Measurements from ENCODE around the gene OR5AU1. TPM values are rescaled to one million over a fixed set of nuclear protein-coding genes. Genes with fewer than 3 reads are reported as not detected.

The OR5AU1 gene
- total and polyA plus RNA-seq, 2 of the 13 experiments (the other 11 are each of a cell fraction or from before 2014, with no cell fraction given), result not detected

DNA sequence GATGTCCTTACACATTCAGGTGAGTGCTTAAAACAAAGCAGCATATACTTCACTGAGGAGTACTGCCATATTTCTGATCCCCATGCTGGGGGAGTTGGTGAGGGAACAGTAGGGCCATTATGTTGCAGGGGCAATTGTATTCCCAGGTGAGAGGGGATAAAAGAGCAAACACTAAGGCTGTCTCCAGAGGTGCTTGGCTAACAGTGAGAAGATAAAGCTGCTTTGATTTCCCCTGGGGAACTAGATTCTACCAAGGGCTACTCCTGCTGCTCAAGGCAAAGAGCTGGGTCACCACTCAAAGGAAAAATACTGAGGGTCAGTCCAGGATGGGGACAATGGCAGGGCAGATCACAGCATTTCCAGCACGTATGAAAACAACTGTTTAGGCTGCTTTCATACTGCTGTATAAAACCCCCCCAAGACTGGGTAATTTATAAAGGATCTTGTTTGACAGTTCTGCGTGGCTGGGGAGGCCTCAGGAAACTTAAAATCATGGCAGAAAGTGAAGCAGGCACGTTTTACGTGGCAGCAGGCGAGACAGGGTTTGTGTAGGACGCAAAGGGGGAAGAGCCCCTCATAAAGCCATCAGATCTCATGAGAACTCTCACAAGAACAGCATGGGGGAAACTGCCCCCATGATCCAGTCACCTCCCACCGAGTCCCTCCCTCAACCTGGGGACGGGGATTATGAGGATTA is 47.8 kb upstream of the OR5AU1 start (continued):
- TF ChIP-seq, protein P1, sequence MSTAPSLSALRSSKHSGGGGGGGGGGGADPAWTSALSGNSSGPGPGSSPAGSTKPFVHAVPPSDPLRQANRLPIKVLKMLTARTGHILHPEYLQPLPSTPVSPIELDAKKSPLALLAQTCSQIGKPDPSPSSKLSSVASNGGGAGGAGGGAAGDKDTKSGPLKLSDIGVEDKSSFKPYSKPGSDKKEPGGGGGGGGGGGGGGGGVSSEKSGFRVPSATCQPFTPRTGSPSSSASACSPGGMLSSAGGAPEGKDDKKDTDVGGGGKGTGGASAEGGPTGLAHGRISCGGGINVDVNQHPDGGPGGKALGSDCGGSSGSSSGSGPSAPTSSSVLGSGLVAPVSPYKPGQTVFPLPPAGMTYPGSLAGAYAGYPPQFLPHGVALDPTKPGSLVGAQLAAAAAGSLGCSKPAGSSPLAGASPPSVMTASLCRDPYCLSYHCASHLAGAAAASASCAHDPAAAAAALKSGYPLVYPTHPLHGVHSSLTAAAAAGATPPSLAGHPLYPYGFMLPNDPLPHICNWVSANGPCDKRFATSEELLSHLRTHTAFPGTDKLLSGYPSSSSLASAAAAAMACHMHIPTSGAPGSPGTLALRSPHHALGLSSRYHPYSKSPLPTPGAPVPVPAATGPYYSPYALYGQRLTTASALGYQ (CRISPR knock-in tag; IDR thresholded peaks at IDR 0.05), result no peak
- TF ChIP-seq, protein P2, sequence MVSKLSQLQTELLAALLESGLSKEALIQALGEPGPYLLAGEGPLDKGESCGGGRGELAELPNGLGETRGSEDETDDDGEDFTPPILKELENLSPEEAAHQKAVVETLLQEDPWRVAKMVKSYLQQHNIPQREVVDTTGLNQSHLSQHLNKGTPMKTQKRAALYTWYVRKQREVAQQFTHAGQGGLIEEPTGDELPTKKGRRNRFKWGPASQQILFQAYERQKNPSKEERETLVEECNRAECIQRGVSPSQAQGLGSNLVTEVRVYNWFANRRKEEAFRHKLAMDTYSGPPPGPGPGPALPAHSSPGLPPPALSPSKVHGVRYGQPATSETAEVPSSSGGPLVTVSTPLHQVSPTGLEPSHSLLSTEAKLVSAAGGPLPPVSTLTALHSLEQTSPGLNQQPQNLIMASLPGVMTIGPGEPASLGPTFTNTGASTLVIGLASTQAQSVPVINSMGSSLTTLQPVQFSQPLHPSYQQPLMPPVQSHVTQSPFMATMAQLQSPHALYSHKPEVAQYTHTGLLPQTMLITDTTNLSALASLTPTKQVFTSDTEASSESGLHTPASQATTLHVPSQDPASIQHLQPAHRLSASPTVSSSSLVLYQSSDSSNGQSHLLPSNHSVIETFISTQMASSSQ (IDR thresholded peaks at IDR 0.05; ENCODE audit: low read depth), result no peak
- TF ChIP-seq, protein P2 (CRISPR knock-in tag; IDR thresholded peaks at IDR 0.05; ENCODE audit: borderline replicate concordance), result peak; percentile 43; the same call in 1 of the 2 replicates
- no peak for TF ChIP-seq ZNF510 (CRISPR knock-in tag; IDR thresholded peaks at IDR 0.05; ENCODE audit: low read depth)
- TF ChIP-seq ZNF564 (CRISPR knock-in tag; IDR thresholded peaks at IDR 0.05), result no peak; the same call in 1 of the 2 replicates
- TF ChIP-seq, protein P3, sequence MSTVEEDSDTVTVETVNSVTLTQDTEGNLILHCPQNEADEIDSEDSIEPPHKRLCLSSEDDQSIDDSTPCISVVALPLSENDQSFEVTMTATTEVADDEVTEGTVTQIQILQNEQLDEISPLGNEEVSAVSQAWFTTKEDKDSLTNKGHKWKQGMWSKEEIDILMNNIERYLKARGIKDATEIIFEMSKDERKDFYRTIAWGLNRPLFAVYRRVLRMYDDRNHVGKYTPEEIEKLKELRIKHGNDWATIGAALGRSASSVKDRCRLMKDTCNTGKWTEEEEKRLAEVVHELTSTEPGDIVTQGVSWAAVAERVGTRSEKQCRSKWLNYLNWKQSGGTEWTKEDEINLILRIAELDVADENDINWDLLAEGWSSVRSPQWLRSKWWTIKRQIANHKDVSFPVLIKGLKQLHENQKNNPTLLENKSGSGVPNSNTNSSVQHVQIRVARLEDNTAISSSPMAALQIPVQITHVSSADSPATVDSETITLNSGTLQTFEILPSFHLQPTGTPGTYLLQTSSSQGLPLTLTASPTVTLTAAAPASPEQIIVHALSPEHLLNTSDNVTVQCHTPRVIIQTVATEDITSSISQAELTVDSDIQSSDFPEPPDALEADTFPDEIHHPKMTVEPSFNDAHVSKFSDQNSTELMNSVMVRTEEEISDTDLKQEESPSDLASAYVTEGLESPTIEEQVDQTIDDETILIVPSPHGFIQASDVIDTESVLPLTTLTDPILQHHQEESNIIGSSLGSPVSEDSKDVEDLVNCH (CRISPR knock-in tag; IDR thresholded peaks at IDR 0.05), result no peak
- no peak for TF ChIP-seq ZNF30 (CRISPR knock-in tag; IDR thresholded peaks at IDR 0.05)
- no peak for TF ChIP-seq CREB1 (IDR thresholded peaks at IDR 0.05)
- no peak for TF ChIP-seq CREB1 (CRISPR knock-in tag; IDR thresholded peaks at IDR 0.05)
- no peak; the same call in 1 of the 2 replicates for TF ChIP-seq ELF1 (CRISPR knock-in tag; IDR thresholded peaks at IDR 0.05)
- TF ChIP-seq ZNF460 (CRISPR knock-in tag; IDR thresholded peaks at IDR 0.05; ENCODE audit: borderline replicate concordance), result no peak
- TF ChIP-seq, protein P4, sequence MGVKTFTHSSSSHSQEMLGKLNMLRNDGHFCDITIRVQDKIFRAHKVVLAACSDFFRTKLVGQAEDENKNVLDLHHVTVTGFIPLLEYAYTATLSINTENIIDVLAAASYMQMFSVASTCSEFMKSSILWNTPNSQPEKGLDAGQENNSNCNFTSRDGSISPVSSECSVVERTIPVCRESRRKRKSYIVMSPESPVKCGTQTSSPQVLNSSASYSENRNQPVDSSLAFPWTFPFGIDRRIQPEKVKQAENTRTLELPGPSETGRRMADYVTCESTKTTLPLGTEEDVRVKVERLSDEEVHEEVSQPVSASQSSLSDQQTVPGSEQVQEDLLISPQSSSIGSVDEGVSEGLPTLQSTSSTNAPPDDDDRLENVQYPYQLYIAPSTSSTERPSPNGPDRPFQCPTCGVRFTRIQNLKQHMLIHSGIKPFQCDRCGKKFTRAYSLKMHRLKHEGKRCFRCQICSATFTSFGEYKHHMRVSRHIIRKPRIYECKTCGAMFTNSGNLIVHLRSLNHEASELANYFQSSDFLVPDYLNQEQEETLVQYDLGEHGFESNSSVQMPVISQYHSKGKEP (CRISPR knock-in tag; IDR thresholded peaks at IDR 0.05), result no peak
- TF ChIP-seq HNF4G (IDR thresholded peaks at IDR 0.05; ENCODE audit: borderline replicate concordance, low read depth, low read length), result no peak
- no peak for TF ChIP-seq HNF4G (CRISPR knock-in tag; IDR thresholded peaks at IDR 0.05; ENCODE audit: borderline replicate concordance, low read depth)
- no peak for TF ChIP-seq CHCHD3 (CRISPR knock-in tag; IDR thresholded peaks at IDR 0.05)
- TF ChIP-seq, protein P5, sequence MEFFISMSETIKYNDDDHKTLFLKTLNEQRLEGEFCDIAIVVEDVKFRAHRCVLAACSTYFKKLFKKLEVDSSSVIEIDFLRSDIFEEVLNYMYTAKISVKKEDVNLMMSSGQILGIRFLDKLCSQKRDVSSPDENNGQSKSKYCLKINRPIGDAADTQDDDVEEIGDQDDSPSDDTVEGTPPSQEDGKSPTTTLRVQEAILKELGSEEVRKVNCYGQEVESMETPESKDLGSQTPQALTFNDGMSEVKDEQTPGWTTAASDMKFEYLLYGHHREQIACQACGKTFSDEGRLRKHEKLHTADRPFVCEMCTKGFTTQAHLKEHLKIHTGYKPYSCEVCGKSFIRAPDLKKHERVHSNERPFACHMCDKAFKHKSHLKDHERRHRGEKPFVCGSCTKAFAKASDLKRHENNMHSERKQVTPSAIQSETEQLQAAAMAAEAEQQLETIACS (CRISPR knock-in tag; IDR thresholded peaks at IDR 0.05), result no peak
- no peak for TF ChIP-seq SNRNP70 (IDR thresholded peaks at IDR 0.05; ENCODE audit: low read depth, low read length)
- TF ChIP-seq MLLT10 (CRISPR knock-in tag; IDR thresholded peaks at IDR 0.05), result 0 out of 2 replicates have a peak, but pooled peaks have one; percentile 25
- TF ChIP-seq SAFB2 (CRISPR knock-in tag; IDR thresholded peaks at IDR 0.05; ENCODE audit: borderline replicate concordance, low read depth), result no peak
